WTC11 (cell line): Measurements from ENCODE around the gene TET3.

Experiments used
- CDX4 ChIP-seq: fragments of 250-450 bp; sonication (Bioruptor Pico); IDR thresholded peaks from 2 replicates; pipeline ENCODE4 v1.9.0; 2021; ENCODE audit warnings: moderate library complexity, mild to moderate bottlenecking, inconsistent platforms, borderline replicate concordance
- CTCF ChIP-seq: fragments of 200-600 bp; IDR thresholded peaks from 2 replicates; pipeline ENCODE4 v1.8.0; 2022; ENCODE audit warnings: antibody characterized with exemption
- ESRRA ChIP-seq: sonication (generic); formaldehyde crosslinking; IDR thresholded peaks from 2 replicates; pipeline ENCODE4 v1.8.1; 2022; ENCODE audit warnings: mild to moderate bottlenecking, missing genetic modification reagents, borderline replicate concordance
- ETV6 ChIP-seq: sonication (generic); formaldehyde crosslinking; IDR thresholded peaks from 2 replicates; pipeline ENCODE4 v1.8.1; 2022; ENCODE audit warnings: mild to moderate bottlenecking, missing genetic modification reagents
- FOXP4 ChIP-seq: sonication (generic); formaldehyde crosslinking; IDR thresholded peaks from 2 replicates; pipeline ENCODE4 v1.8.0; 2022; ENCODE audit warnings: mild to moderate bottlenecking, missing genetic modification reagents
- IRF1 ChIP-seq: sonication (generic); formaldehyde crosslinking; IDR thresholded peaks from 2 replicates; pipeline ENCODE4 v1.8.0; 2023; ENCODE audit warnings: missing genetic modification reagents
- IRF2 ChIP-seq: sonication (generic); formaldehyde crosslinking; IDR thresholded peaks from 2 replicates; pipeline ENCODE4 v1.8.0; 2022; ENCODE audit warnings: low read depth, missing genetic modification reagents, borderline replicate concordance
- NFYB ChIP-seq: sonication (generic); formaldehyde crosslinking; conservative IDR thresholded peaks from 2 replicates; pipeline ENCODE4 v1.8.0; 2022; ENCODE audit warnings: low read depth, missing genetic modification reagents
- NR2C2 ChIP-seq: sonication (generic); formaldehyde crosslinking; IDR thresholded peaks from 2 replicates; pipeline ENCODE4 v1.8.0; 2022; ENCODE audit warnings: mild to moderate bottlenecking, missing genetic modification reagents
- RELA ChIP-seq: sonication (generic); formaldehyde crosslinking; IDR thresholded peaks from 2 replicates; pipeline ENCODE4 v1.8.1; 2022; ENCODE audit warnings: missing genetic modification reagents, mild to moderate bottlenecking, borderline replicate concordance
- STAT6 ChIP-seq: sonication (generic); formaldehyde crosslinking; conservative IDR thresholded peaks from 2 replicates; pipeline ENCODE4 v1.8.1; 2023; ENCODE audit warnings: mild to moderate bottlenecking, low read depth, missing genetic modification reagents, moderate library complexity
- TEAD4 ChIP-seq: sonication (generic); formaldehyde crosslinking; IDR thresholded peaks from 2 replicates; pipeline ENCODE4 v1.8.0; 2022; ENCODE audit warnings: mild to moderate bottlenecking, missing genetic modification reagents
- ZBTB43 ChIP-seq: sonication (generic); formaldehyde crosslinking; IDR thresholded peaks from 2 replicates; pipeline ENCODE4 v1.8.1; 2023; ENCODE audit warnings: mild to moderate bottlenecking, missing genetic modification reagents
- ZNF512 ChIP-seq: sonication (generic); formaldehyde crosslinking; IDR thresholded peaks from 2 replicates; pipeline ENCODE4 v1.8.1; 2022; ENCODE audit warnings: missing genetic modification reagents, borderline replicate concordance

GRCh38 chr2:74031959-74032287 is 47.2 kb downstream of the TET3 start:
- no peak for TF ChIP-seq IRF2 (CRISPR knock-in tag)
- TF ChIP-seq IRF1 (CRISPR knock-in tag): no peak
- TF ChIP-seq RELA (CRISPR knock-in tag): no peak
- TF ChIP-seq ZNF512 (CRISPR knock-in tag): no peak
- no peak for TF ChIP-seq CDX4
- TF ChIP-seq CTCF: no peak
- TF ChIP-seq ZBTB43 (CRISPR knock-in tag): no peak
- TF ChIP-seq NR2C2 (CRISPR knock-in tag): no peak
- TF ChIP-seq ESRRA (CRISPR knock-in tag): no peak
- TF ChIP-seq FOXP4 (CRISPR knock-in tag): no peak
- TF ChIP-seq ETV6 (CRISPR knock-in tag): no peak
- no peak for TF ChIP-seq STAT6 (CRISPR knock-in tag)
- no peak for TF ChIP-seq NFYB (CRISPR knock-in tag)
- TF ChIP-seq TEAD4 (CRISPR knock-in tag): no peak
